NCI-H2029 (cell line): Measurements from ENCODE around the gene LY6G6C.
A peak's percentile ranks its signal among the peaks of the same experiment; 100 is the strongest.
"Not testable (repeated sequence)": the region's sequence is repeated elsewhere in the genome, so short reads cannot be mapped to it uniquely, and the experiment has no call there.

Experiments
- DNase-seq: peaks from one replicate; lab custom pipeline; 2025; lab: John Stamatoyannopoulos, UW

LY6G6C gene

GRCh38 chr6:31727034-31727716 is 5.6 kb upstream of the LY6G6C start:
- no peak for DNase-seq

GRCh38 chr6:31725502-31726350 is 4.2 kb upstream of the LY6G6C start:
- no peak for DNase-seq

GRCh38 chr6:31723980-31724691 is 2.6 kb upstream of the LY6G6C start:
- DNase-seq = no peak

GRCh38 chr6:31723245-31723979 is 1.9 kb upstream of the LY6G6C start, which contains the start of gene MPIG6B:
Gene MPIG6B, plus strand, starts transcription at chr6:31723373. Its CDS starts 11 bp downstream, at chr6:31723384.
- no peak for DNase-seq

- peak; percentile 4 for DNase-seq
Measured at GRCh38 chr6:31722173-31722572, 627 bp upstream of the LY6G6C start.

GRCh38 chr6:31720196-31720770 is 1.3 kb downstream of the LY6G6C start:
- DNase-seq = no peak

- no peak for DNase-seq
Measured at GRCh38 chr6:31719001-31719400, 2.5 kb downstream of the LY6G6C start.

- DNase-seq = peak; percentile 74
Measured at GRCh38 chr6:31718265-31718664, 3.3 kb downstream of the LY6G6C start.

- no peak for DNase-seq
Measured at GRCh38 chr6:31717499-31718222, 3.9 kb downstream of the LY6G6C start.

GRCh38 chr6:31715022-31715958 is 6.3 kb downstream of the LY6G6C start, which contains the start of gene LY6G6D:
Gene LY6G6D, plus strand, starts transcription at chr6:31715348. Its CDS starts 8 bp downstream, at chr6:31715356.
- DNase-seq = no peak

GRCh38 chr6:31713991-31714684 is 7.4 kb downstream of the LY6G6C start:
- no peak for DNase-seq

GRCh38 chr6:31713465-31713864 is 8.1 kb downstream of the LY6G6C start:
- DNase-seq = no peak

GRCh38 chr6:31712296-31712695 is 9.2 kb downstream of the LY6G6C start:
- no peak for DNase-seq

GRCh38 chr6:31711233-31711632 is 10.3 kb downstream of the LY6G6C start:
- DNase-seq = no peak

- no peak for DNase-seq
Measured at GRCh38 chr6:31710523-31711219, 10.9 kb downstream of the LY6G6C start.

GRCh38 chr6:31709157-31709556 is 12.4 kb downstream of the LY6G6C start:
- not testable (repeated sequence) for DNase-seq

- DNase-seq = no peak
Measured at GRCh38 chr6:31708224-31708623, 13.3 kb downstream of the LY6G6C start.

- DNase-seq = no peak
Measured at GRCh38 chr6:31707701-31708100, 13.8 kb downstream of the LY6G6C start.
